ENCODE results near the gene LKAAEAR1. TPM values are rescaled to one million over a fixed set of nuclear protein-coding genes. Genes with fewer than 3 reads are reported as not detected.

The LKAAEAR1 gene
- polyA plus RNA-seq, 1 donor: 0.19 TPM

- Histone ChIP-seq H3K4me1 (ENCODE audit: control insufficient read depth, insufficient read depth, low read length) (no peaks in the 10 kb centered on the region), H3K27ac (ENCODE audit: low read length) (no peak overlapping the region), H3K9me3 (ENCODE audit: control insufficient read depth, low read depth, low read length) (no peaks in the 10 kb centered on the region), H3K36me3 (ENCODE audit: control insufficient read depth, insufficient read depth, low read length) (no peaks in the 10 kb centered on the region), H3K4me3 (ENCODE audit: low read length) (no peak overlapping the region), H3K27me3 (ENCODE audit: control insufficient read depth, insufficient read depth, low read length) (peaks cover 51% of the 10 kb centered on the region)
- no peak for DNase-seq
- no CpG with 5 or more reads among the region's 25 CpGs for WGBS (ENCODE audit: insufficient coverage, low lambda C conversion rate)
Measured at GRCh38 chr20:64104667-64105451, 20.7 kb upstream of the LKAAEAR1 start.

- no peak for DNase-seq
- no peaks in the 10 kb centered on the region for H3K36me3 ChIP-seq (ENCODE audit: control insufficient read depth, insufficient read depth, low read length)
- H3K27me3 ChIP-seq (ENCODE audit: control insufficient read depth, insufficient read depth, low read length): peaks cover 51% of the 10 kb centered on the region
- H3K27ac ChIP-seq (ENCODE audit: low read length): no peak overlapping the region
- no peaks in the 10 kb centered on the region for H3K9me3 ChIP-seq (ENCODE audit: control insufficient read depth, low read depth, low read length)
- H3K4me3 ChIP-seq (ENCODE audit: low read length): no peak overlapping the region
- no CpG with 5 or more reads among the region's 20 CpGs for WGBS (ENCODE audit: insufficient coverage, low lambda C conversion rate)
- H3K4me1 ChIP-seq (ENCODE audit: control insufficient read depth, insufficient read depth, low read length): no peaks in the 10 kb centered on the region
Measured at GRCh38 chr20:64103871-64104666, 19.9 kb upstream of the LKAAEAR1 start.

GRCh38 chr20:64102647-64103354, 18.6 kb upstream of the LKAAEAR1 start:
- no peak overlapping the region for H3K4me3 ChIP-seq (ENCODE audit: low read length)
- H3K27me3 ChIP-seq (ENCODE audit: control insufficient read depth, insufficient read depth, low read length): peaks cover 46% of the 10 kb centered on the region
- no peaks in the 10 kb centered on the region for H3K9me3 ChIP-seq (ENCODE audit: control insufficient read depth, low read depth, low read length)
- no peak for DNase-seq
- no peak overlapping the region for H3K27ac ChIP-seq (ENCODE audit: low read length)
- 100% methylated on average over 1 of the region's 30 CpGs for WGBS (ENCODE audit: insufficient coverage, low lambda C conversion rate)
- H3K36me3 ChIP-seq (ENCODE audit: control insufficient read depth, insufficient read depth, low read length): no peaks in the 10 kb centered on the region
- H3K4me1 ChIP-seq (ENCODE audit: control insufficient read depth, insufficient read depth, low read length): no peaks in the 10 kb centered on the region

- Histone ChIP-seq H3K9me3 (ENCODE audit: control insufficient read depth, low read depth, low read length) (no peaks in the 10 kb centered on the region), H3K4me1 (ENCODE audit: control insufficient read depth, insufficient read depth, low read length) (no peaks in the 10 kb centered on the region), H3K27ac (ENCODE audit: low read length) (no peak overlapping the region), H3K4me3 (ENCODE audit: low read length) (no peak overlapping the region), H3K36me3 (ENCODE audit: control insufficient read depth, insufficient read depth, low read length) (no peaks in the 10 kb centered on the region), H3K27me3 (ENCODE audit: control insufficient read depth, insufficient read depth, low read length) (peaks cover 43% of the 10 kb centered on the region)
- no CpG with 5 or more reads among the region's 64 CpGs for WGBS (ENCODE audit: insufficient coverage, low lambda C conversion rate)
- no peak for DNase-seq
Measured at GRCh38 chr20:64101731-64102621, 17.8 kb upstream of the LKAAEAR1 start.

- H3K4me1 ChIP-seq (ENCODE audit: control insufficient read depth, insufficient read depth, low read length): no peaks in the 10 kb centered on the region
- H3K27me3 ChIP-seq (ENCODE audit: control insufficient read depth, insufficient read depth, low read length): peaks cover 43% of the 10 kb centered on the region
- no peak for DNase-seq
- no peaks in the 10 kb centered on the region for H3K9me3 ChIP-seq (ENCODE audit: control insufficient read depth, low read depth, low read length)
- no peak overlapping the region for H3K4me3 ChIP-seq (ENCODE audit: low read length)
- no peak overlapping the region for H3K27ac ChIP-seq (ENCODE audit: low read length)
- H3K36me3 ChIP-seq (ENCODE audit: control insufficient read depth, insufficient read depth, low read length): no peaks in the 10 kb centered on the region
- no CpG with 5 or more reads among the region's 9 CpGs for WGBS (ENCODE audit: insufficient coverage, low lambda C conversion rate)
Measured at GRCh38 chr20:64100946-64101688, 16.9 kb upstream of the LKAAEAR1 start.

- DNase-seq: no peak
- Histone ChIP-seq H3K27me3 (ENCODE audit: control insufficient read depth, insufficient read depth, low read length) (peaks cover 44% of the 10 kb centered on the region), H3K9me3 (ENCODE audit: control insufficient read depth, low read depth, low read length) (no peaks in the 10 kb centered on the region), H3K36me3 (ENCODE audit: control insufficient read depth, insufficient read depth, low read length) (no peaks in the 10 kb centered on the region), H3K27ac (ENCODE audit: low read length) (no peak overlapping the region), H3K4me3 (ENCODE audit: low read length) (no peak overlapping the region), H3K4me1 (ENCODE audit: control insufficient read depth, insufficient read depth, low read length) (no peaks in the 10 kb centered on the region)
- WGBS (ENCODE audit: insufficient coverage, low lambda C conversion rate): 70% methylated on average over 2 of the region's 4 CpGs
Measured at GRCh38 chr20:64100566-64100888, 16.3 kb upstream of the LKAAEAR1 start.

- no peak overlapping the region for H3K4me3 ChIP-seq (ENCODE audit: low read length)
- DNase-seq: no peak
- H3K9me3 ChIP-seq (ENCODE audit: control insufficient read depth, low read depth, low read length): no peaks in the 10 kb centered on the region
- H3K27me3 ChIP-seq (ENCODE audit: control insufficient read depth, insufficient read depth, low read length): peaks cover 45% of the 10 kb centered on the region
- H3K4me1 ChIP-seq (ENCODE audit: control insufficient read depth, insufficient read depth, low read length): no peaks in the 10 kb centered on the region
- no CpG with 5 or more reads among the region's 14 CpGs for WGBS (ENCODE audit: insufficient coverage, low lambda C conversion rate)
- H3K36me3 ChIP-seq (ENCODE audit: control insufficient read depth, insufficient read depth, low read length): no peaks in the 10 kb centered on the region
- no peak overlapping the region for H3K27ac ChIP-seq (ENCODE audit: low read length)
Measured at GRCh38 chr20:64099880-64100565, 15.8 kb upstream of the LKAAEAR1 start.

GRCh38 chr20:64099086-64099786, 15.0 kb upstream of the LKAAEAR1 start:
- Histone ChIP-seq H3K9me3 (ENCODE audit: control insufficient read depth, low read depth, low read length) (no peaks in the 10 kb centered on the region), H3K4me1 (ENCODE audit: control insufficient read depth, insufficient read depth, low read length) (no peaks in the 10 kb centered on the region), H3K27ac (ENCODE audit: low read length) (no peak overlapping the region), H3K27me3 (ENCODE audit: control insufficient read depth, insufficient read depth, low read length) (peaks cover 44% of the 10 kb centered on the region), H3K4me3 (ENCODE audit: low read length) (no peak overlapping the region), H3K36me3 (ENCODE audit: control insufficient read depth, insufficient read depth, low read length) (no peaks in the 10 kb centered on the region)
- no peak for DNase-seq
- WGBS (ENCODE audit: insufficient coverage, low lambda C conversion rate): no CpG with 5 or more reads among the region's 21 CpGs

All from large intestine (tissue), 3 donors.